Measurements from ENCODE around the gene NEDD9.

NEDD9 gene

GRCh38 chr6:11211254-11211653 is 21.2 kb downstream of the NEDD9 start:
- TF ChIP-seq FOXM1 (IDR thresholded peaks at IDR 0.05; ENCODE audit: borderline replicate concordance, low read depth) (no peak), TEAD4 (IDR thresholded peaks at IDR 0.05) (no peak), EGR1 (IDR thresholded peaks at IDR 0.05) (no peak), CEBPB (IDR thresholded peaks at IDR 0.05) (no peak), MAX (IDR thresholded peaks at IDR 0.05) (no peak), YY1 (IDR thresholded peaks at IDR 0.05; ENCODE audit: low read depth) (no peak), REST (IDR thresholded peaks at IDR 0.05; ENCODE audit: low read depth) (no peak)

- TF ChIP-seq, protein P1, sequence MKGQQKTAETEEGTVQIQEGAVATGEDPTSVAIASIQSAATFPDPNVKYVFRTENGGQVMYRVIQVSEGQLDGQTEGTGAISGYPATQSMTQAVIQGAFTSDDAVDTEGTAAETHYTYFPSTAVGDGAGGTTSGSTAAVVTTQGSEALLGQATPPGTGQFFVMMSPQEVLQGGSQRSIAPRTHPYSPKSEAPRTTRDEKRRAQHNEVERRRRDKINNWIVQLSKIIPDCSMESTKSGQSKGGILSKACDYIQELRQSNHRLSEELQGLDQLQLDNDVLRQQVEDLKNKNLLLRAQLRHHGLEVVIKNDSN (IDR thresholded peaks at IDR 0.05) = no peak
- TF ChIP-seq RAD21 (IDR thresholded peaks at IDR 0.05; ENCODE audit: low read depth) (no peak), TAF1 (IDR thresholded peaks at IDR 0.05; ENCODE audit: low read depth) (no peak), TEAD4 (IDR thresholded peaks at IDR 0.05) (no peak), NFIC (IDR thresholded peaks at IDR 0.05) (no peak), TCF12 (IDR thresholded peaks at IDR 0.05; ENCODE audit: low read depth) (no peak), EGR1 (IDR thresholded peaks at IDR 0.05) (no peak), ZBTB7A (IDR thresholded peaks at IDR 0.05; ENCODE audit: low read depth) (no peak), YY1 (IDR thresholded peaks at IDR 0.05; ENCODE audit: low read depth) (no peak), CEBPB (IDR thresholded peaks at IDR 0.05) (no peak), CREB1 (IDR thresholded peaks at IDR 0.05; ENCODE audit: low read depth) (no peak), MAX (IDR thresholded peaks at IDR 0.05) (no peak), EP300 (IDR thresholded peaks at IDR 0.05; ENCODE audit: borderline replicate concordance) (no peak)
These were observed 21.9 kb downstream of the NEDD9 start for GRCh38 chr6:11210386-11211138.

DNA sequence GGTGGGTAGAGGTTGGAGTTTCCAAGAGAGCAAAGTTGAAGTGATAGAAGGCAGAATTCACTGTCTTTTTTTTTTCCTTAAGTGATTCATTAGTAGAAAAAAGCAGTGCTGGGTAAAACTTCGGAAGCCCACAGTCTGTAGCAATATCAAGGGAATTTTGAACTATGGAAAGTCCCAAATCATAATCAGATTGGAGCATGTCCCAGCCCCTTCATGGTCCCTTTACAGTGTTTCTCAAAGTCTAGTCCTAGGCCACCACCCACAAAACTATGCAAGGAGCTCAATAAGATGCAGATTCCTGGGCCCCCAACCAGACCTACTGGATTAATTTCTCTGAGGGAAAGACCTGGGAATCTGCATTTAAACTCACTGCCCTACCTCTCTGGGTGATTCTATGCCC is 22.6 kb downstream of the NEDD9 start:
- TF ChIP-seq EGR1 (IDR thresholded peaks at IDR 0.05) = no peak
- TF ChIP-seq TAF1 (IDR thresholded peaks at IDR 0.05; ENCODE audit: low read depth) = no peak
- no peak for TF ChIP-seq EP300 (IDR thresholded peaks at IDR 0.05; ENCODE audit: borderline replicate concordance)
- TF ChIP-seq YY1 (IDR thresholded peaks at IDR 0.05; ENCODE audit: low read depth) = no peak
- TF ChIP-seq MAX (IDR thresholded peaks at IDR 0.05) = no peak
- no peak for TF ChIP-seq FOXM1 (IDR thresholded peaks at IDR 0.05; ENCODE audit: borderline replicate concordance, low read depth)
- TF ChIP-seq CEBPB (IDR thresholded peaks at IDR 0.05) = no peak
- no peak for TF ChIP-seq NFIC (IDR thresholded peaks at IDR 0.05)
- no peak for TF ChIP-seq CREB1 (IDR thresholded peaks at IDR 0.05; ENCODE audit: low read depth)
- TF ChIP-seq, protein P1 (IDR thresholded peaks at IDR 0.05) = no peak
- TF ChIP-seq RAD21 (IDR thresholded peaks at IDR 0.05; ENCODE audit: low read depth) = no peak
- no peak for TF ChIP-seq ZBTB7A (IDR thresholded peaks at IDR 0.05; ENCODE audit: low read depth)
- no peak for TF ChIP-seq TCF12 (IDR thresholded peaks at IDR 0.05; ENCODE audit: low read depth)
- no peak for TF ChIP-seq TEAD4 (IDR thresholded peaks at IDR 0.05)
- no peak for TF ChIP-seq REST (IDR thresholded peaks at IDR 0.05; ENCODE audit: low read depth)

- TF ChIP-seq TAF1 (IDR thresholded peaks at IDR 0.05; ENCODE audit: low read depth) = no peak
These were observed 23.1 kb downstream of the NEDD9 start for GRCh38 chr6:11209369-11209768.

GRCh38 chr6:11208854-11209253 is 23.6 kb downstream of the NEDD9 start:
- TF ChIP-seq, protein P1 (IDR thresholded peaks at IDR 0.05) = no peak
- no peak for TF ChIP-seq MAX (IDR thresholded peaks at IDR 0.05)
- TF ChIP-seq CREB1 (IDR thresholded peaks at IDR 0.05; ENCODE audit: low read depth) = no peak

Measured in Ishikawa (cell line).